Right renal pelvis (tissue), 4 donors: ENCODE data around the gene ADCY5. TPM values are rescaled to one million over a fixed set of nuclear protein-coding genes. Genes with fewer than 3 reads are reported as not detected.

Experiments used
- DNase-seq, 4 donors: peaks; one replicate each; pipeline ENCODE4 v3.0.0-alpha.2; 2013; ENCODE audit warnings: low read depth in 4 of 4, low spot score in 3 of 4, missing footprints in 1 of 4
- polyA plus RNA-seq, 4 donors: library from polyadenylated mRNA; unstranded; fragments of 120-200 nt; gene quantifications; one replicate each; pipeline ENCODE4 v1.2.1, GENCODE V29; 2013; ENCODE audit not compliant: insufficient read length in 4 of 4

ADCY5 gene
- polyA plus RNA-seq, 4 donors, result 11.9 to 14.1 (median 12.5) TPM

DNA sequence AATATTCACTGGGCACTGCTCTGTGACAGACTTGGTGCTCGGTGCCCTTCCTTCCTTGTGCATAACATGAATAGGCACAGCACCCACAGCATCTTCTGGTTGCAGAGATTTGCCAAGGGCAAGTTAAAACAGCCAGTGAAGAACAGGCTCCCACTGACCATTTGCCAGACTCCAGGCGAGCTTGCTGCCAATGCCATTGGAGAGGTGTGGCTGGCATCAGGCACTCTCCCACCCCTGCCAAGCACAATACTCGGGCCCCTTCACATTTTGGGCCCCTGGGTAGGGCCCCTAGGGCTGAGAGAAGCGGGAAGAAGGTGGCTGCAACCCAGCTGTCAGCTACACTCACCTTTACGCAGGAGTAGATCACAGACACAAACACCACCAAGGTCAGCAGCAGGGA is 135.0 kb downstream of the ADCY5 start:
- no peak for DNase-seq

DNA sequence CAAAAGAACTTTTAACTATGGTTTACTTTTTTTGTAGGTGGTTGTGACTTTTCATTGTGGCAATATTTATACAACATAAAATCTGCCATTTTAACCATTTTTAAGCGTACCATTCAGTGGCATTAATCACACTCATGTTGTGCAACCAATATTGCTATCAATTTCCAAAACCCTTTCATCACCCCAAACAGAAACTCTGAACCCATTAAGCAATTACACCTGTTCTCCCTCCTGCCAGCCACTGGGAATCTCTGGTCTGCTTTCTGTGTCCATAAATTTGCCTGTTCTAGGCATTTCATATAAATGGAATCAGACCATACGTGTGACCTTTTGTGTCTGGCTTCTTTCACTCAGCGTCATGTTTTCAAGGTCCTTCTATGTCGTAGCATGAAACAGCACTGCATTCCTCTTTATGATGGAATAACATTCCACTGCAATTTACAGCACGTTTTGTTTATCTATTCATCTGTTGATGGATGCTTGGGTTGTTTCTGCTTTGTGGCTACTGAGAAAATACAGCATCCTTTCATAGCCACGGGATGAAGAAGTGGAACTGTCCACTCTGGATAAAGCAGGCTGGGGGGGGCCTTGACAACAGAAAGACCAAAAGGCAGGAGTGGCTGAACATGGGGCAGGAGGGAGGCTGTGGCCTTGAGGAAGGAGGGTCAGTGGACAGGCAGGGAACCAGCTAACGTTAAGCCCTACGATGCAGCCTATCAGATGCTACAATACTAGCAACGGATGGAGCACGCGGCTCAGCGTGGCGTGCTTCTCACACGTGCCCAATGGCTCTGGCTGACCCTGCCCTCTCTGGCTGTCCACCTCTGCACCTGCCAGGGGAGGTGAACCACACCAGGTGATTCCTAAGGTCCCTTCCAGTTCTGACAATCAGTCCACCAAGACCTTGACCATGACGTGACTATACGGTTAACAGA is 136.3 kb downstream of the ADCY5 start:
- no peak for DNase-seq

DNA sequence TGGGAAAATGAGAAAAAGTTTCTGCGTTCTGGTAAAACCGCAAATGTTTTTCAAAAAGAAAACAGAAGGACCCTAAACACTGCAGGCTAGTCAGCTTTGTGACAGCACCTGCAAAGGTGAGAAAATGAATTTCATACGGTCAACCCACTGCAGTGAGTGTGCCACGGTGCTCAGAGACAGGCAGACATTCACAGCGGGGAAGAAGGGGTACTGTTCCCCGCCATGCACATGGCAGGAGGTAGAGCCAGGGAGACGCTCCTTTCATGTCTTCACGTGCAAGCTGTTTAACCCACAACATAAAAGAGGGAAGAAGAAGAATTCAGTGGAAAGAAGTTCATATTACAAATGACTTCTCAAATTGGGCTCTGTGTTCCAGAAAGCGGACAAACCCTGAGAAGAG is 137.7 kb downstream of the ADCY5 start:
- no peak for DNase-seq

DNA sequence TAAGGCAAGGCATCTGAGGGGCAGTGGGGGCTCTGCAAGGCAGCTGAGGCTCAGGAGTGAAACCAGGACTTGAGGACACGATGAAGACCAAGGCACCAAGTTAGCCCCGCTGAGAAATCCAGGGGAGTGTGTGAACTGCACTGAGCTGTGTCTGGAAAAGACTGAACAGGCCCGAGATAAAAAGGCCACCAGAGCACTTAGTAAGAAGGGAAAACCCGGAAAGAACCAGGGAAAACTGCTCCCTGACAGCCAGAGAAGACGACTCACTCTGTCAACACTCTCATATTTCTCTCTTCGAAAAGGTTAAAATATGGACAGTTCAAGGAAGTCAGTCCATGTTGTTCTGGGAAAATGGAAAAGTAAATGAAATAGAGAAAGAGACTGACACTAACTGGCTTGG is 138.1 kb downstream of the ADCY5 start:
- no peak for DNase-seq

DNA sequence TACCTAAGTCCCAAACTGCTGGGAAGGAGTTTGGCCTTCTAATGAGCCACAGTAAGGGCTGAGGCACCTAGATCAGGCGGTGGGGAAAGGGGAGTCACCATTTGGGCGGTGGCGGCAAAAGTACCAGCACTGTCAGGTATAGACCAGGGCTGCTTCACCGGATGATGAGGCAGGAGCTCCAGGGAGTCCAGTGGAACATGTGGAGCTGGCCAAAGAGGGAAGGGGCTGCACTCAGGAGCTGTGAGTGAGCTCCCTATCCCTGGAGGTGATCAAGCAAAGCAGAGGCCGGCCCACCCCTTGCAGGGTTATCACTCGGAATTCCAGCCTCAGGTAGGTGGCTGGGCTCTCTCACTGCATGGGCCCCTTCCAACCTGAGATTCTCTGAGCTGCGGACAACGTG is 138.7 kb downstream of the ADCY5 start:
- no peak for DNase-seq

DNA sequence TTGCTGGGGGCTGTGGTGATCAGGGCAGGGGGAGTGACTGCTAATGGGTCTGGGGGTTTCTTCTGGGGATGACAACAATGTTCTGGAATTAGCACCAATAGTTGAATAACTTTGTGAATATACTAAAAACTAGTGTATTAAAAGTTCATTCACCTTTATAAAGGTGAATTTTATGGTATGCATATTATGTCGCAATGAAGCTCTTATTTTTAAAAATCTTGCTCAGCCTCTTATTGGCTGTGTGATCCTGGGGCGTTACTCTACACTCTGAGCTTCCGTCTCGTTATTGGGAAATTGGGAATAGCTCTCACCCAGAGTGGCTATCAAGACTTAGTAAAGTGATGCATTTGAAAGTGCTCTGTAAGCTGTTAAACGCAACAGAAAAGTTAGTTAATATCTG is 141.8 kb downstream of the ADCY5 start:
- DNase-seq, result no peak

DNA sequence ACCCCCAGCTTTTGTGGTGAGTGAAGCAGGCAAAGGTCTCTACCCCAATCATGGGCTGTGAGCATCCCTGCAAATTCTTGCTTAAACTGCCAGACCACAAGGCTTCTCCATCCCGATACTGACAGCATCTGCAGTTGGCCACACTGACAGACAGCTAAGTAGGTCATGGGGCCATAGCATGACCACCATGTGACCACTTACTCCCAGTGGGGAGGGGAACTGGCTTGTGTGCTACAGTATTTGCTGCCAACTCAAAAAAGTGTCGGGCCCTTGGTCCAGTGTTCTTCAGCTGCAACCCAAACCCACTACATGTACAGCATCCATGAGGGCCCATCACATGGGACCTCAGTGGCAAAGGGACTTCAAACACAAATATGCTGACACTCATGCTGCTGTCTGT is 143.7 kb downstream of the ADCY5 start:
- no peak for DNase-seq

DNA sequence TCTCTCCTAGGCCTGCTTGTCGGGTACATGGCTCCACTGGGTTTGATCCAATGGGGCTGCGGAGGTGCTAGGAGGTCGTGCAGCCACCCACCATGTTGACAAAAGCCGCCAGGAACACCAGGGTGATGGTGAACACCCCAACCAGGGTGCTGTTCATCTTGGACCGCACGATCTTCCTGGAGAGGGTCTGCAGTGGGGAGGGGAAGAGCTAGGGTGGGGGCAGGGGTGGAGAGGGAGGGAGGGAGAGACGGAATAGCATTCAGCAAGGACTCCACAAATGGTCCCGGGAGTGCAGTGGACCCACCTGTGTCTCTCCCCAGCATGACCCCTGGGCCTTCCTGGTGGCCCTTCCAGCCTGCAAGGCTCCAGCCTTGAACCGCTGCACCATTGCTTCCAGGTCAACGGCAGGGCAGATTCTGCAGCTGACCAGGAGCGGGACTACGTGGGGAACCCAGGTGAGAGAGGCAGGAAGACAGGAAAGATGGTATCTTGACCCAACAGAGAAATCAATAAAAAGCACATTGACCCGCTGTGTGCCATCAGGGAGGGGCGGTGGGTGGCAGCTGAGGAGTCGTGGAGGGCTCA is 144.8 kb downstream of the ADCY5 start:
- no peak for DNase-seq

DNA sequence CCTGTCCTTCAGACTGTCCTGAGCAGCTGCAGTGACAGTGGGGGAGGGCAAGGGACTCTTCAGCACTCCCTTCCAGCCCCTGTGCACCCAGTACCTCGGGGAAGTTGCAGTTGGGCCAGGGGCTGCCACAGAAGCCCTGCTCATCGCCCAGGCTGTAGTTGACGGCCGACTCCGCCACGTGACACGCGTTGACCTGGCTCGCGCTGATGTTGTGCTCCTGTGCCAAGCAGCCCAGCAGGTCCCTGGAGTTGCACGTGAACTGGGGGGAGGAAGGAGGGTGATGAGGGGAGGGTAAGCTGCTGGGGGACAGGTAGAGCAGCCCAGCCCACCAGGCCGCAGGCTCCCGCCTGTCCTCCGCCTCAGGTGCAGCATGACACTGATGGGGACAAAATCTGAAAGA is 145.9 kb downstream of the ADCY5 start:
- DNase-seq, result no peak

DNA sequence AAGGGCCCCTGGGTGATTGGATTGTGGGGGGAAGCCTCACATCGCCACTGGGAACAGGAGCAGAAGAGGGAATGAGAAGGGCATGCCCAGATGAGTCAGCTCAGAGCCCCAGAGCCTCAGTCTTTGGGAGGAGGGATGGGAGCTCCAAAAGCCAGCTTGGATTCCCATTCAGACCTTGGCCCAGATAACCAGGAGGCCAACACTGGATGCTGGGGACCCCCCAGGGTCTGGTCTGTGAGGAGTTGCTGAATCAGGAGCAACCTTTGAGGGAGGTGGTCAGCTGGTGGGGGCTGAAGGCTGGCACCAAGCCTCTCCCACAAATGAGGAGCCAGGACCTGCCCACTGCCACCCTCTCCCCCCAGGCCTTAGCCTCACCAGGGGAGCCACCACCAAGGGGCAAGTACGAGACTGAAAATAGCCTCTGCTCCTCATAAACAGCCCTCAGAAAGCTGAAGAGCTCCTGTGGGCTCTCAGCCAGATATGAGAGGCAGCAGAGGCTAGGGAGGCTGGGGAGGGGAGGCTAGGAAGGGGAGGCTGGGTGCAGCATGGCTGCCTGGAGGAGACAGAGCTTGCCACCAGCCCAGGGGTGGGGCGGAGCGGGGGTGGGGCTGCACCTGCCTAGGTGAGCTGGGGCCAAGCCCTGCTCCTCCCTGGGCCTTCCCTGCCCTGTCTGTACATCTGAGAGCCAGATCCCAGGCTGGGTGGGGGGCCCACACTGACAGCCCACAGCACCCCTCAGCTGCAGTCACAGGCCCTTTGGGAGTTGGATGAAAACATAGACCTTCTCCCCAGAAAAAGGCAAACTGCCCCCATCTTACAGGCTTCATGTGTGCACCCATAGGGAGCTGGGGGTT is 147.3 kb downstream of the ADCY5 start:
- no peak for DNase-seq

DNA sequence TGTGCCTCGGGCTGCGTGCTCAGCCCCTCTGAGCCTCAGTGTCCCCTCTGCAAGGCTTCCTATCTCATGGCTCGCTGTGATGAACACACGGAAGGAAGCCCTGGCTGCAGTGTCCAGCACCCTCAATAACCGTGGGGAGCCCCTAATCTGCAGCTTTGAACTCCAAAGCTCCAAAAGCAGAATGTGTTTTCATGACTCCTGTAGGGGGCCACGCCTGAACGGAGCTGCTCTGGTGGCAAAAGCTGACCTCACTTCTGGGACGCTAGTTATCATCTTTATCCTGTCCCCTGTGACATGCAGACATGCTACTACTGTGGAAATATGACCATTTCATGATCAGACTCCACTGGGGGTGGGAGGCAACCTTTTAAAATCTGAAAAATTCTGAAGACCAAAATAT is 148.3 kb downstream of the ADCY5 start:
- no peak for DNase-seq

DNA sequence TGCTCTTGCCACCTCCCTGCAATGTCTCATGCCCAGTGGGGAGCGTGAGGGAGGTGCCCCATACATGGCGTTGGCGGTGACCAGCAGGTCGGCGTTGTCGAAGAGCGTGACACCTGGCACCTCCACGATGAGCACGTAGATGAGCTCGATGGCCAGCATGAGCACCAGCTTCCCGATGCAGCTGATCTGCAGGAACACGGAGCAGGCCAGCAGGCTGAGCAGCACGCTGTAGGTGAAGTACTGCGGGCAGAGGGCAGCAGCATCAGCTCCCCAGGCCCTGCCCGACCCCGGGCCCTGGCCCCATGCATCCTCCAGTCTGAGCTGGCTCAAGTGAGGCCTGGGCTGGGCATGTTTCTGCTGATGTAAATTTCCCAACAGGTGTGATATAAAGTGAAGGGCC is 148.8 kb downstream of the ADCY5 start:
- no peak for DNase-seq

DNA sequence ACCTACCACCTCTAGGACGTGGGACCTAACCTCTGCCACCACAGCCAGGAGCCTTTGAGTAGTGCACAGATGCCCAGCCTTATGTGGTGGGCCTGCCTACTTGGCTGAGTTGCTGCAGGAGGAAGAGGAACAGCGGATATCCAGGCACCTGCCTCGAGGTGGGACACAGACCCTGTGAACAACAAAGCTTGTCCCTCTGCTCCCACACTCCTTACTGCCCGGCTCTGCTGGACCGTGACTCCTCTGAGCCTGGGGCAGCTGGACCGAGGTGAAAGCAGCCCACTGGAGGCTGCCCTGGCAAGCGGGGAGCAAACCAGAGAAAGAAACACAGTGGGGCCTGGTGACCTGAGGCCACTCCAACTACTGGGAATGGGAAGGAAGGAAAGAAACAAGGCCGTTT is 149.3 kb downstream of the ADCY5 start:
- no peak for DNase-seq

DNA sequence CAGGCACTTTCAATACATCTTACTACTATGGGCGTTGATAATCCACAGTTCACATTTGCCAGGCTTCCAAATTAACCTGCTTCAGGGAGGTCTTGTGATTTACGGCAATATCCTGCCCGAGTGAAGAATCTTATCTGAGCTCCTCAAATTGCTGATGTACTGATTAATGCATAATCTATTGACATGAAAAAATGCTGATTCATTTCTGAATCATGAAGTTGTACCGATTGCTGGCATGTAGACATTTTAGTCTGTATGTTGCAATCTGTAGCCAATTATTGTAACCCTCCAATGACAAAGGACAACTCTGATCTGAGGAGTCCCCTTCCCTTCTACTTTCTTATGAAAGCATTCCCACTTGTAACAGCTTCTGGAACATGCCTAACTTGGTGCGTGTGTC is 150.0 kb downstream of the ADCY5 start:
- no peak for DNase-seq

DNA sequence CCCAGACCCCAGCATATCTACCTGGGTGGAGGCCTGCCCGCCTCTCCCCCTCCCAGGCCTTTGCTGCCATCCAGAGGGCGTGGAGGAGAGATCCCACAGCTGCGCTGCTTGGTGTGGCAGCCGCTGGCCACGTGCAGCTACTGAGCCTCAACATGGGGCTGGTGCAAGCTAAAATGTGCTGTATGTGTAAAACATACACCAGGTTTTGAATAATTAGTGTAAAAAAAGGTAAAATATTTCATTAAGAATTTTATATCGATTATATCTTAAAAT is 151.3 kb downstream of the ADCY5 start:
- no peak for DNase-seq

DNA sequence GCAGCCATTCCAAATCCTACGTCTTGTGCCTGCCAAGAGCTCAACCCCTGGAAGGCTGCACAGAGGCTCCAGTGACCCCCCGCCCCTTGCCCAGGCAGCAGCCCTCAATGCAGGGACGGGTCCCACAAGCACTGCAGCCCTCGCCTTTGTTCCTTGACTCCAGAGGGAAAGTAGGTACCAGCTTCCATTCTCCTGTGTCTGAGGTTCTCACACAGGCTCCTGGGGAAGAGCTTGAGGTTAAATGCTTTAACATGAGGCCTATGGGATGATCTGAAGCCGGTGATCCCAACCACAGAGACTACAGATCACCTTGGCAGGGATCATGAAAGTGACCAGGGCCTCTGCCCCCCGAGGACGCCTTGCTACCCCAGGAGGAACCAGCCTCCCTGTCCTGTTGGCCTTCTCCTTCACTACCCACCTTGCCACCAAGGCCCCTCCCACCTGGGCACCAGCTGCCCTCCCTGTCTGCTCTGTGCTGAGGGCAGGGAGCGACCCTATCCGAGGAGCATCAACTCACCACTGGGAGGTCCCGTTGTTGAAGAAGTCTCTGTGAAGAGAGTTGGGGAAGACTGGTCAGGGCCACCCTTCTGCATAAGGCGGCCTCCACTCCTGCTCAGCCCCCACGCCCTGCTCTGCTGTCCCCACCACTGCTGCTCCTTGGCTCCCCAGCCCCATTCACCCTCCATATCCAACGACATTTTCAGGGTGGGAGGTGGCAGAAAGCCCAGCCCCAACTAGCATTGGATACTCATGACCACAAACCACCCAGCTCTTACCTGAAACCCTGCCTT is 151.9 kb downstream of the ADCY5 start:
- no peak for DNase-seq

DNA sequence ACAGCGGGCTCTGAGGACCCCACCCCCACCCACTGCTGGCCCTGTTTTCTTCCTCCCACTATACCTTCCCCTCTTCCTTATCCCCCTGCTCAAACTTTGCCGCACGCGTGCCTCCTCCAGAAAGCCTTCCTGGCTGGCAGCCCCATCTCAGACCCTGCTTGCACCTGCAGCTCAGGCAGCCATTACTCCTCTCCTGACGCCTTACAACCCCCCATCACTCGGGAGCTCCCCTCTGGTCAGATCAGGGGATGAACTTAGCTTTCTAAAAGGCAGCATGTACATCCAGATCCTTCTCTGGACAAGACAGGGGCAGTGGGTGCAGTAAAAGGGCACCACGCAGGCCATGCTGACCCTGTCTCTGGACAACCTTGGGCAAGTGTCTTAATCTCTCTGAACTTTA is 152.6 kb downstream of the ADCY5 start:
- DNase-seq, result no peak

DNA sequence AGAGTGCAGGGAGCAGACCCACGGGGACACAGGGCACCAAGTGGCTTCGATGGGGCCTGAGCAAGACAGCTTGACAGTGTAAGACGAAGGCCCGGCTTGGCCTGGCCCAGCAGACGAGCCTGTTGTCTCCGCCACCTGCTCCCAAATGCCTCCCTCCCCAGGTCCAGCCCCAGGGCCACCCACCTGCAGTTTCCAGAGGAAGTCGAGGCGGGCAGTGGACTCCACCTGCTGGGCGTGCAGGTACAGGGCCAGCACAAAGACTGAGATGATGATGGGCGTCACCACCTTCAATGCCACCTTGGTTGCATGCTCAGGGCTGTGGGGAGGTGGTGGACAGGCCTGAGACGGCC is 153.0 kb downstream of the ADCY5 start:
- DNase-seq, result no peak

DNA sequence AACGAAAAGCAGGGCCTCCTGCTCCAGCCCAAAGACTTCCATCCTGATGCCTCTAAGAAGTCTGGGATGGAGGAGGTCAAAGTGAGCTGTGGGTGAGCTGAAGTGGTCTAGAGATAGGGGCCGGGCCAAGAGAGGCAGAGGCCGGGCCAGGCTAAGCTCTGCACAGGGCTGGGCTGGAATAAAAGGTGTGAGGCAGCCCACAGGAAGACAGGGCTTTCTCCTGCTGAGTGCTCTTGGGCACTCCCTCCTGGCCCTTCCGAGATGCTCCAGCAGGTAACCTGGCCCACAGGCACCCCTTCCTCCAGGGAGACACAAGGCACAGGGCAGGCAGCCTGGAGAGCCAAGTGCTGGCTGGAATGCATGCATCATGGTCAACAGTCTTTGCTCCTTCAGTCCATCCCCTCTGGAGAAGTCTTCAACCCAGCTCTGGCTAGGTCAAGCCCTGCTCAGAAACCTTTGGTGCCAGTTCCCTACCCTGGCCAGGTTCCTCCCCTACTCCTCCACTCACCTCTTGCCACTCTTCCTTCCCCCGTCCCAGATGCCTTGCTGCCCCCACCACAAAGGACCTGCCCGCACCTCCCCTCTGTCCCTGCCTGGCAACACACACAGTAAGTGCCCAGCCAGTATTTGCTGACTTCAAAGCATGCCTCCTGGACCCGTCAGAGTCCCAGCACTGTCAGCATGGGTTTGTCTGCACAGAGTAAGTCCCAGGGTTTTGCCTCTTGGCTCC is 153.6 kb downstream of the ADCY5 start:
- DNase-seq, result no peak

DNA sequence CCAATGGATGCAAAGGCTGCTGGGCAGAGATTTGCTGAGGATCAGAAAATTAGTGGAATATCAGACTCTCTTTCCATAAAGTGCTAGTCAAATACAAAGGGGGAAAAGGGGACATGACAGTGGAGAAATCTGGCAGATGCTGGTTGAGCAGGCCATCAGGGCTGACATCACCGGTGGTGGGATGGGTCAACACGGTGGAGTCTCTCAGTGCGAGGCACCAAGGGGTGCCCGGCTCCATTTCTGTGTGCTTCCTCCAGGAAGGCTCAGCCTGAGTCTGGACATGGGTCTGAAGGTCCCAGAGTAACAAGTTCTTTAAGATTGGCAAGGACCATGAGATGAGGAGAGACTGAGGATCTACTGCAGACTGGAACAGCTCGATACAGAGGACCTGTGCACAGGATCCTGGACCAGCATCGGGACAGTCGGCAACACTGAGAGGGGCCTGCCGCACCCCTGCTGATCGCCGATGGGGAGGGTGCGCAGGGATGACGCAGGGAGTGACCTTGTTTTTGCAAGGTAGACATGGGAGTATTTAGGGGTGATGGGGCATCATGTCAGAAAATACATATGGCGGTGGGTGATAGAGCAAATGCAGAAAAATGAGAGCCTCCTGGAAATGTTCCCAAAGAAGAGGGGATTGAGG is 154.5 kb downstream of the ADCY5 start:
- no peak for DNase-seq
